Hindlimb muscle (tissue), 1 donor: Measurements from ENCODE around the gene STK39. TPM values are rescaled to one million over a fixed set of nuclear protein-coding genes. Genes with fewer than 3 reads are reported as not detected.
"Not testable (repeated sequence)": the region's sequence is repeated elsewhere in the genome, so short reads cannot be mapped to it uniquely, and the experiment has no call there.

ENCODE experiments used
- DNase-seq: peaks from one replicate; pipeline ENCODE4 v3.0.0-alpha.2; 2013
- polyA plus RNA-seq: library from polyadenylated mRNA; unstranded; fragments of 120-200 nt; gene quantifications from one replicate; pipeline ENCODE4 v1.2.1, GENCODE V29; 2013; ENCODE audit not compliant: insufficient read length

Gene STK39
- polyA plus RNA-seq, 1 donor: 15.8 TPM

DNA sequence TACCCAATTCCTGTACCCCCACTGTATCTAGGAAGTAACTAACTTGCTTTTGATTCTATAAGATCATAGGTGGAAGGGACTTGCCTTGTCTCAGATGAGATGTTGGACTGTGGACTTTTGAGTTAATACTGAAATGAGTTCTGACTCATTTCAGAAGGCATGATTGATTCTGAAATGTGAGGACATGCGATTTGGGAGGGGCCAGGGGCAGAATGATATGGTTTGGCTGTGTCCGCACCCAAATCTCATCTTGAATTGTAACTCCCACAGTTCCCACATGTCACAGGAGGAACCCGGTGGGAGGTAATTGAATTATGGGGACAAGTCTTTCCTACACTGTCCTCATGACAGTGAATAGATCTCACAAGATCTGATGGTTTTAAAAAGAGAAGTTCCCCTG, 165.9 kb downstream of the STK39 start:
- DNase-seq: not testable (repeated sequence)

DNA sequence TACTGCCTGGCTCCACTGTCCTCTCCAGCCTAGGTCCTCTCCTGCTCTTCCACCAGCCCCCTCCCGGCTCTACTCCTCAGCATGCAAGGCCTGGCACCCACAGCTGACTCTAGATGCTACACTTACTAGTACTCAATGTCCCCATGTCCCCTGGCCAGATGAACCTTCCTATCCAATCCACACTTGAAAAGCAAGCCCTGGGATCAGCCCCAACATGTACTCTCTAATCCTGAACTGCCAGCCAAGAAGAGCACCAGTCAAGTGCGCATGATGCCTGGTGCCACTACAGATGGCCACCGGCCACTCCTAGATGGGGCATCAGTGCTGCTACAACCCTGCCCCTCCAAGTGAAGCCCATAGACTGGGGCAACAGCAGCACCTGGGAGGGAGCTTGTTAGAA, 168.2 kb downstream of the STK39 start:
- DNase-seq: no peak

DNA sequence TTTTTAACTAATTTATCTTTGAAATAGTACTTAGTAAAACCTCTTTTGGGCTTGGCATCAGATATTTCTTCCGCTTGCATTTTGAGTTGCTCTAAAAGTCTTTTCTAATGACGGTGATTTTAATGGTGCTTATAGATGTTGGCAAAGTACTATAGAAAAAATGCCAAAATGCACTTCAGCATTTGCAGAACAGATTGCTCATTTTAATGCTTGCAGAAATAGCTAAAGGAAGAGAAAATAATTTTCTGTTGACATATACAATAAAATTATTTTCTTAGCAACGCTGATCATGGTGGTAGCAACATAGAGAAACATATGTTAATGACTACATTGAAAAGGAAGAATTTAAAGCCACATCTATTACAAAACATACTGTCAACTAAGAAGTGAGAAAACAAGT, 170.7 kb downstream of the STK39 start:
- peak; percentile 29 for DNase-seq

DNA sequence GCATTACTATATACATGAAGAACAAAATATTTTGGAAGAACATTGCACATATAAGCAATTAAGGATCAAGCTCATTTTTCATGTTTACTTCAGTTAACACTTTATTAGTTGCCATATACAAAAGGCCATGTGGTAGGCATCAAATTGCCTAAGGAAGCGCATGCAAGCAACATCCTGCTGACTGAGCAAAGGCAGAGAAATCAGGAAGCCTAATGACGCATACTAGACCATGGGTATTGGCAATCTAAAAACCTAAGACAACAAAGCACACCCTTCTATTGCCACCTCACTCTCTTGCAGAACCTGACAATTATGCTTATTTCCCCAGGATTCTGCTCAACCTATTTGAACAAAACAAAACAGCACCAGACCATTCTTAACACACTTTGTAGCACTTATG, 171.9 kb downstream of the STK39 start:
- DNase-seq: no peak

DNA sequence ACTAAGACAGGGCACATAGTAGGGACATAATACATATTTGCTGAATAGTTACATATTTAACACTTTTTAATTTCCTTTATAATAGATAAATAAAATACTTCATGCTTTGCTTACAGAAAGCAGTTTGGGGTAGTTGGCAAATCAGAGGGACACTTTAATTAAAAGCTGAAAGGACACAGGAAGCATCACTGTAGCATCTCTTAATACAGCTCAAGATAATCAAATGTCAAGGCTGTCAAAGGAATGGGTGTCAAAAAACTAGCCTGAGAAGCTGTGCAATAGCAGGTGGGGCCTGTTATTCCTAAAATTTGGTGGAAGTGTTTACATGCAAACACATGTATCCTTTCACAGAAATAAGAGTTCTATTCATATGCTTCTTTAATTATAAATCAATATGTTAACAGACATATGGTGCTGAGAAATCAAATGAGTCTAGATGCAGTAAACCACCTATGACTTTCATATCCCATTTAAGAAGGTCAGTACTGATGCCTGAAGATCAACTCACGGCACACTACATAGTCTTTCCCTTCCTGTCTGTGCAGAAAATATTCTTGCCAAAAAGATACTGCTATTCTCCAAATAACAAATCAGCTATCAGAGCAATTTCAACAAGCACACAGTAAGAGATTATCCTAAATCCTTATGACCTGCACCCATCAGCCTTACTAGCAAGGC, 174.6 kb downstream of the STK39 start:
- no peak for DNase-seq

DNA sequence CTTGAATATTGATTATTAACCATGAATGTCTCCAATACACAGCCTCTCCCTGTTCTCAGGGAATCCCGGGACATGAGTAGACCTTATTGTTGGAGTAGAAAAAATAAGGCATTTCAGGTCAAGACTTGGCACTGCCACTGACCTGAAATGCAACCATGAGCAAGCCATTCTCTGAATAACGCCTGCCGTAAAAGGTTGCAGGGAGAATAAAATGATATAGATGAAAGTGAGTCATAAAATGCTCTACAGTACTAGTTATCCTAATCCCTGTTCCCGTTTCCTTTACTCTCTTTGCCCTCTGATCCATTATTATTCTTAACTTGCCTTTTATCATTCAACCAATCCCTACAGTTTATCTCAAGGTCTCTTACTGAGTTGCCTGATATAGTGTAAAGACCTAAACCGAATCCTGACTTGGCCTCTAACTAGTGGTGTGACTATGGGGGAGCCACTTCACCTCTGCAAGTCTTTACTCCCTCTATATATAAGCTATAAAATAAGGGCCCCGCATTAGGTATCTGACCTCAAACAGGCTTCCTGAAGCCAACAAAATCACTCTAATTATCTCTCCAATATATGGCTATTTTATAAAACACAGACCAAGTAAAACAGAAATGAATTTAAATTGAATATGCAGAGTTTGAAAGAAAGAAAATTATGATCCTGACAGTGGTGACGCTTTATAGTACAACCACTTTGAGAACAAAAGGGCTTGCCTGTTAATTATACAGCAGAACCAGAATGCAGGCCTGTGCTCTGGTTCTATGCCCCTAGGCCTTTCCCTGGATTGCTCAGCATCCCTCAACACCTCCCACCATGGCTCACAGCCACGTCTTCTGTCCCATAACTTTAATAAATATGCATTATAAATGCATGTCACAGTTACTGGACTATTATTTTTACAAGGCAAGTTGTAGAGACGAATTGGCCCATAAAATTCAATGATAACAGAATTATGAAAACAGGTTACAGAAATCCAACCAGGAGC, 183.1 kb downstream of the STK39 start:
- no peak for DNase-seq

DNA sequence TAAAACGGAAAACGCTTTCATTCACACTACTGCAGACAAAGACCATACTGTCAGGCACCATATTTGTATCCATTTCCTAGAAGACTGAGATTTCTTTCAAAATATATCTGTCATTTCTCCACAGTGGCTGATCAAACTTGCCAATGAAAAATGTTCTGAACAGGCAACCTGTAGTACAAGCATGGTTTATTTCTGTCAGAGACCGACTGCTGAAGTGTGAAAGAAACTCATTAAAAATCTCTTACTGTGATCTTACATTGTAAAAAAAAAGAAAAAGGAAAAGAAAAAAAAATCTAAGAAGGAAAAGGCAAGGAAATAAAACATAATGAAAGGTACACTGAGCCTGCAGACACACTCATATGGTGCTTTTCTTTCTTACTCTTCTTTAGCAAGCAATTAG, 184.5 kb downstream of the STK39 start:
- DNase-seq: no peak

DNA sequence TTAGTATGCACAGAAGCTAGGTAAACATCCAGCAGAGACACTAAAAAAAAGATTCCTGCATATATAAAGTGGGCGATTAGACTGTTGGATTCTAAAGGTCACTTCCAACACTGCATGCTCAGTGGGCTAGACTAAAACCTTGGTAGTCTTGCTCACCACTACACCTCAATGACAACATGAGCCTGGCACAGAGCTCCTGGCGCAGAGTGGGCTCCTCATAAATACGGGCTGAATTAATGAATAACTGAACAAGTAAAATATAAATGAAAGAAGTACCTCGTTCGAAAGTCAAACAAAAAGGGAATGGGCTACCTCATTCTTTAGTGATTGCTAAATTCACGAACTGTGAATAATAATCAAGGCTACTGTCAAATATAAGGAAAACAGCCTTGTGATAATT, 185.3 kb downstream of the STK39 start:
- DNase-seq: no peak

DNA sequence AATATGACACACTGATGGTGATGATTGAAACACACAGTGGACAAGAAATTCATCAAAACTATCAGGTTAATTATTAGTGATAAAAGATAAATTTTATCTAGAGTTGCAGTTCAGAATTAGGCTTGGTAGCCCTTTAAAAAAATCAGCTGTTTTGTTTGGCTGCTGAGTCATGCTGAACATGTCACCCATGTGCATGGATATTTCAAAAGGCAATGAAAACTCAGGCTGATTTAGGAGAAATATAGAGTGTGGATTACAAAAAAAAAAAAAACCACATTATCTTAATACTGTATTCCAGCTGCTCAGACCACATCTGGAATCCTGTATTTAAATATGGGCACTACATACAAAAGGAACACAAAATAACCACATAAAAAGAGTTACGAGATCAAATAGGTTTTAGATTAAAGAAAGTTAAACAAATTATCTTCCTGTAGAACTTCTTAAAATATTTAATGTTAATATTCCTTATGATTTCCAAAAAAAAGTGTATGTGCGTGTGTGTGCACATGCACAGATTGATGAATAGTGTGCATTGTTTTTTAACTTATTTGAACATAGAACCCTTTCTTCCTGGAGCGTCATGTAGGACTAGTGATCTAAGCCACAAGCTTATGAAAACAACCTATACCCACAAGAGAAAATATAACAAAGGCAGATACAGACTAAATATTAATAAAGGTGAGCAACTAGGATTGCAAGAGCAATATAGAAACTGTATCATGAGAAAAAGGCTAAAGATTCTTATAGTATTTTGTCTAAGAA, 186.2 kb downstream of the STK39 start:
- no peak for DNase-seq

DNA sequence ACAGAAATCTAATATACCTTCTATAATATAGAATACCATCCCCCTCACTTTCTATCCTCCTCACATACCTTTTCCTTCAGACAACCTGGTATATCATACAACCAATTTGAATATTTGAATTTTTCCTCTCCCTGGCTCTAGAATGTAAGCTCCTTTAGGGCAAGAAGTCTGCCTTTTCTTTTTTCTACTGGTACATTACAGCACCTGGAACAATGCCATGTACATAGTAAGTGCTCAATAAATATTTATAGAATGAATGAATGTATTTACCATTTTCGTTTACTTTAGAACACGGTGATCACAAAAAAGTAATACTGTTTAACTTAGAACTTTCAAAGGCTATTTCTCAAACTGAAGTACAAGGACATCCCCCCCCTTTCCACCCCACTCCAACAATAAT, 187.6 kb downstream of the STK39 start:
- DNase-seq: no peak

DNA sequence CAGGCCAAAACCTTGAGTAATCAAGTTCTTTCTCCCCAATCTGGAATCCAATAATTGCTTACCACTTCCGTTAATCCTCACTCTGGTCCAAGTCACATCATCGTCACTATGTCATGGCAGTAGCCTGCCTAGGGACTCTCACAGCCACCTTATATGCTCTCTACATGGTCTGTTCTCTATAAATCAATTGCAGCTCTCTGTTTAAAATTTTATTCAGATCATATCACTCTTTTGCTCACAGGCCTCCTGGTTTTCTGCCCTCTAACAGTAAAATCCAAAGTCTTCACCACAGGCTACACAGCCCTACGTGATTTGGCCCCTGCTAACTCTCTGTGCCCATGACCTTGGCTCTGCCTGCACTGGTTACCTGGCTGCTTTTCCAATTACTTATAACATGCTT, 188.7 kb downstream of the STK39 start:
- DNase-seq: no peak

DNA sequence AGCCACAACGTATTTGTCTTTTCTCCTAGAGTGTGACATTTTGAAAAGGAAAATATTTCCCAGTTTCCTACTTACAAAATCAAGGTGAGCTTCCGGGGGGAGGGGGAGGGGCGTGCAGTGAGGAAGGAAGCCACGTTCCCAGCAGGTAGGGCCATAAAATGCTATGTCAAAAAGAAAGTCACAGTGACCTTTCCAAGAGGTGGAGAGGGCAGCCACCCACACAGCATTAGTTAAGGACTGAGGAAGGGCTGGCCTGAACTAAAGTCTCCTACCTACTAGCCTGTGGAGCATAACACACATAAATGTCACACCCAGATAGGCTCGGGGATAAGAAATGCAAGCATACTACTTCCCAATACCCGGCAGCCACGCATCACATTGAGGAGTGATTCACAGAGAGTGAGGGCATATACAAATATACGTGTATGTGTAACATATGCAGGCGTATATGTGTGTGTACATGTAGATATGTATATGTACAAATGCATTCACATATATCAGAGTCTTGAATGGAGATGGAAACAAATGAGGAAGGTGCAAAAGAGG, 191.1 kb downstream of the STK39 start:
- DNase-seq: no peak

DNA sequence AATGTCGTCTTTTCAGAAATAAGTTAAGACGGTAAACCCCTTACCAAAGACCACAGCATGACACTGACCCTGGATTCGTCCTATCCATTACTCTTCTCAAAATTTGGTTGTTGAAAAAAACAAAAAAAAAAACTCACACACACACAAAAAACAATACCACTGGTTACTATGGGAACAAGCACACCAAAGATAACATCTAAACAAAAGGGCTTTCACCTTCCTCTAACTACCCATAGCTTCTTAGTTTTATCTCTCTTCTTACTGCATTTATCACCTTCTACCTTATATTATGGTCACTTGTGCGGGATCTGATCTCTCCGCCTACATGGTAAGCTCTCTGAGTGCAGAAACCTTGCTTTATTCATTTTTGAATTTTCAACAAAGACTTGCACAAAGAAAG, 192.7 kb downstream of the STK39 start:
- no peak for DNase-seq

DNA sequence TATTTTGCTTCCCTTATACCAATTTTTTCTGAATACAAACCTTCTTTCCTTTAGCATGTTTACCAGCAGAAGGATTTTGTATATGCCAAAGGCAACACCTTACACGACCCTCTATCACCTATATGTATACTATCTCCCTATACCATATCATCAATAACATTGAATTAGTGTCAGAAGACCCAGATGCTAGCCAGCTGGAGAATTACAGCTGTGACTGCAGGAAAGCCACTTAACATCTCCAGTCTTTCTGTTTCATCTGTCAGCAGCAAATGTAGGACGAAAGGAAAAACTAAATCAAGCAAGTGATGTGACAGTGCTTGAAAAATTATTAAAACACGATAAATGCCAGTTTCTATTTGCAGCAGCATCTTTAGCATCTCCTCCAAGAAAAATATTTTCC, 193.7 kb downstream of the STK39 start:
- no peak for DNase-seq

DNA sequence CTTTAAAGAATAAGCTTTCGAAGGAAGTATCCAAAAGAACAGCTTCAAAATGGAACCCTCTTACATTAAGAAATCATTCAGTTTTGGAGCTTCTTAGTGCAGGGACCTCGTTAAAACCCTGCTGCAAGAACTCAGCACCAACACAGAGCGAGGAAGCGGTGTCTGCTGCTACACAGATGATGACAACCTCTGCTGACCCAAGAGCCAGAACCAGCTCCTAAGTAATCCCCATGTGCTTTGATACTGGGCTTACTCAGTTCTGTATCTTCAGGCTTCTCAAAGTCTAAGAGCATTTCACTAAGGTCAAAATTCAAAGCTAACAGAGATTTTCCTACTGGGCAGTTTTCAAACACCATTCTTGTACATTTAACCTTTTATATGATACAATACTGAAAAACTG, 194.6 kb downstream of the STK39 start:
- DNase-seq: no peak

DNA sequence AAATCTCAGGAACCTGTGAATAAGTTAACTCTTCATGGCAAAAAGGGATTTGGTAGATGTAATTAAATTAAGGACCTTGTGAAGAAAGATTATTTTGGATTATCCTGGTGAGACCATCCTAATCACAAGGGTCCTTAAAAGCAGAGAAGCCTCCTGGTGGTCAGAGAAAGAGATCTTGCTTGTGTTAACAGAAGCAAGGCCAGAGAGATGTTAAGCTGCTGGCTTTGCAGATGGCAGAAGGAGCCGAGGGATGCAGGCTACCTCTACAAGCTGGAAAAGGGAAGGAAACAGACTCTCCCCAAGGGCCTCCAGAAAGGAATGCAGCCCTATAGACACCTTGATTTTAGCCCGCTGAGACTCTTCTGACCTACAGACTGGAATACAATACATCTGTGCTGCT, 197.0 kb downstream of the STK39 start:
- DNase-seq: no peak

DNA sequence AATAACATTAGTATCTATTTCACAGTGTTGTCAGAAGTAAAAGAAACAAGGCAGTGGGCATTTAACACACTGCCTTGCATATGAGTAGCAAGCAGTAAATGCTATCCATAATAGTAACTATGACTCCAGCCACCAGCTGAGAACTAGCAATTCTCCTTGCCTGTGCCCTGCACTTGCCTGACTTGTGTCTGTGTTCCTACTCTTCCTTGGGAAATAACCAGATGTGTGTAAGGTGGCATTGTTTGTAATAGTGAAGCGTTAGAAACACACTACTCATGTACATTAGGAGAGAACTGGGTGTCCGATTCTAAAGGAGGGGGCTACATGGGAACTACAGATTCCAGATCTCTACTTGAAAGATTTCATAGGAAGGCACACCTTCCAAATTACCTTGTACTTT, 197.8 kb downstream of the STK39 start:
- no peak for DNase-seq

DNA sequence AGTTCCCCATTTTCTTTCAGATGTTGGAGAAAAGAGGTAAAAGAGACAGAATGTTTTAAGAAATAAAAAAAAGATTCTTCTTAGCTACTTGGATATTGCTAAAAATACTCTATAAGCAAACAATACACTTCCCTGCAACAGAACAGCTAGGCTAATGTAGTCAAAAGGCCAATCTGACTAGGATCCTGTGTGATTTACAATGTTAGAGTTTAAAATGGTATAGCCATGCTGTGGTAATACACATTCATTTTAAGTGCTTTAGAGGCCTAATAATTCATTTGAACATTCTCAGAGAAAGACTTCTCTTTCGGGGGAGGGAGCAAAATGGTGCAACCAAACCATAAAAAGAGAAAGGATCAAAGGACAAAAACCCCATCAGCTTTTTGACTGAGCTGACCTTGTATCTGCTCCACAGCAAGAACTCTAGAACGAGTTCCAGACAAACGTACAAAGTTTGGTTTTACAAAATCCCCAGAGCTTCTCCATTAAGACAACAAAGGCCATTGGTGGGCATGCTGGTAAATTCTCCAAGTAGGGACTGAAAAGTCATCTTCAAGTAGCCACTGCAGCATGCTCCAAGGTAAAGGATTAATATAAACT, 200.2 kb downstream of the STK39 start:
- no peak for DNase-seq

DNA sequence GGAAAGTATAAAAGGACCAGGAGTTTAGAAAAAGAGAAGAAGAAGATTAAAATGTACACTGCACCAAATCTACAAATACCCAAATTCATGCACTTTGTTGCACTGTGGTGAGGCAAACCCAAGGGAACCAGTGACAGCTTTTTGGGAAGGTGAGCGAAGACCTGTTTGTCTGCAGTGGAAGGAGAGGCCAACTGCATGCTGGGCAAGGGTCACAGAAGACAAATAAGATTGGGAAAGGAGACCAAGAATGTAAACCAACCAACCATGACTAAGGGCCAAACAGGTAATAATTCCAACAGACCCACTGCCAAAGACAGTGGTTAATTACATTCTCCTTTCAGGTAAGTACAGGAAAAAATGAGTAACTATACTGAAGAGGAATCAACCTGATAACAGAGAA, 202.8 kb downstream of the STK39 start:
- DNase-seq: no peak

DNA sequence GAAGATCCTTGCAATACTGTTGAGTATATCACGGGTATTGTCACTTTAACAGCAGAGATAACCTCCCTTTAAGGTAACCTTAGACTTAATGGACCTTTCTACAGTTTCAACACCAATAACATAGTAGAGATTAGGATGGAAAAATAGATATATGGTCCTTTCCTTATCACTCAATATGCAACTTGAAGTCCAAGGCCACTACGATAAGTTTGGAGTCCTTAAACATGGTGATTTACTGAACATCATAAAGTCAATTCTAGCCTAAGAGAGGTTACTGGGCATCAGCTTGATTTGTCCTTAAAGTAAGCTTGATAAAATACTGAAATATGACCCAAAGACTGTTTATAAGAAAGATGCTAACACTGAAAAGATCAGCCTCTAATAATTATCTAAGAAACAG, 203.2 kb downstream of the STK39 start:
- no peak for DNase-seq

DNA sequence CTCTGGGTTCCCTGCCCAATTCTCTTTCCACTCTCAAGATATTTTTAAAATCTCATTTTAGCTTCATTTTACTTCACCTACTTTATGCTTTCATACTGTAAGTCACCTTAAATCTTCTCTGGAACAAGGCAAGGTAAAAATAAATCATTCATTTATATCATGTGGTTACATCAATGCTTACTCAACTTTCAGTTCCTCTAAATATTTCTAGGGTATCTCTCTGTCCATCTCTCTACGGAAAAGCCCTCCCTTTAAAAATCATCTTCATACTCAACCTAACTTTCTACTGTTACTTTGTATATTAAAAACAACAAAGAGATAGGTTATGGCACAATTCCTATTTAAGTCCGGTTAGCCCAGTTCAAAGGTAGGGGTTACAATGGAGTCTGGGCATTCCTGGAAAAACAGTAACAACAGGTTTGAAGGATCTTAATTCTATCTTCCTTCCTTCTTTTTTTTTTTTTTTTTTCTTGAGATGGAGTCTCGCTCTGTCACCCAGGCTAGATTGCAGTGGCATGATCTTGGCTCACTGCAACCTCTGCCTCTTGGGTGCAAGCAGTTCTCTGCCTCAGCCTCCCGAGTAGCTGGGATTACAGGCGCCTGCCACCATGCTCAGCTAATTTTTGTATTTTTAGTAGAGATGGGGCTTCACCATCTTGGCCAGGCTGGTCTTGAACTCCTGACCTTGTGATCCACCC, 205.1 kb downstream of the STK39 start:
- not testable (repeated sequence) for DNase-seq

DNA sequence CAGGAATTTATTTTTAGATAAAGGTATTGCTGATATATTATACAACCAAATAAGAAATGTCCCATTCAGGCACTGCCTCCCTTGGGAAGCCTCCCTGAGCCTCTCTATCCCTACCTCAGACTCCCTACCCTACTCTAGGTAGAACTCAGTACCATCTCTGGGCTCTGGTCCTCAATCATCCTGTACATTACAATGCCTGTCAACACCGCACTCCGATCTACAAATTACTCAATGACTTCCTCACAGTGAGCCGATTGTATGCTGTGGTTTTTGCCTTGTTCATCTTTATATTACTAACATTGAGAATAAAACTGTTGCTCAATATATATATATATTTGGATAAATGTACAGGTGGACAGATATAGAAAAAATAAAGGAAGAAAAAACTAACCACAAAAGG, 207.5 kb downstream of the STK39 start:
- no peak for DNase-seq
